CMK (cell line): Measurements from ENCODE around the gene SLC8A1.

Experiments used
- DNase-seq: peaks from one replicate; pipeline ENCODE4 v3.0.0-alpha.2; 2010; ENCODE audit warnings: low read depth

The SLC8A1 gene

GRCh38 chr2:40353231-40353630 lies 98.7 kb downstream of the SLC8A1 start:
- DNase-seq: no peak

- no peak for DNase-seq
Observed at GRCh38 chr2:40352703-40353099, 99.2 kb downstream of the SLC8A1 start.

- no peak for DNase-seq
Observed at GRCh38 chr2:40352041-40352702, 99.7 kb downstream of the SLC8A1 start.

- no peak for DNase-seq
Observed at GRCh38 chr2:40348665-40349064, 103.2 kb downstream of the SLC8A1 start.

- DNase-seq: no peak
Observed at GRCh38 chr2:40348038-40348437, 103.9 kb downstream of the SLC8A1 start.

GRCh38 chr2:40346535-40347354 lies 105.1 kb downstream of the SLC8A1 start:
- no peak for DNase-seq

GRCh38 chr2:40344364-40344763 lies 107.5 kb downstream of the SLC8A1 start:
- DNase-seq: no peak

GRCh38 chr2:40343902-40344301 lies 108.0 kb downstream of the SLC8A1 start:
- DNase-seq: no peak

GRCh38 chr2:40341198-40341597 lies 110.7 kb downstream of the SLC8A1 start:
- DNase-seq: no peak

- DNase-seq: no peak
Observed at GRCh38 chr2:40339026-40339425, 112.9 kb downstream of the SLC8A1 start.

- DNase-seq: no peak
Observed at GRCh38 chr2:40332191-40332826, 119.6 kb downstream of the SLC8A1 start.

GRCh38 chr2:40330096-40330495 lies 121.8 kb downstream of the SLC8A1 start:
- no peak for DNase-seq

GRCh38 chr2:40329739-40330030 lies 122.2 kb downstream of the SLC8A1 start:
- DNase-seq: no peak

GRCh38 chr2:40325116-40325515 lies 126.8 kb downstream of the SLC8A1 start:
- no peak for DNase-seq

GRCh38 chr2:40324656-40325055 lies 127.2 kb downstream of the SLC8A1 start:
- DNase-seq: no peak

- no peak for DNase-seq
Observed at GRCh38 chr2:40321822-40322221, 130.1 kb downstream of the SLC8A1 start.

GRCh38 chr2:40321016-40321623 lies 130.8 kb downstream of the SLC8A1 start:
- no peak for DNase-seq

GRCh38 chr2:40318921-40319320 lies 133.0 kb downstream of the SLC8A1 start:
- no peak for DNase-seq

- no peak for DNase-seq
Observed at GRCh38 chr2:40317761-40318160, 134.1 kb downstream of the SLC8A1 start.

GRCh38 chr2:40317046-40317445 lies 134.8 kb downstream of the SLC8A1 start:
- no peak for DNase-seq

GRCh38 chr2:40316620-40317019 lies 135.3 kb downstream of the SLC8A1 start:
- no peak for DNase-seq

GRCh38 chr2:40315683-40316082 lies 136.2 kb downstream of the SLC8A1 start:
- no peak for DNase-seq

- DNase-seq: no peak
Observed at GRCh38 chr2:40311026-40311425, 140.9 kb downstream of the SLC8A1 start.
